Panc1 (cell line): Measurements from ENCODE around the gene SSTR1.

Experiments used
- REST ChIP-seq, 2 experiments: IDR thresholded peaks; 2 replicates each; pipeline ENCODE4 v1.6.1; 2011 to 2012; ENCODE audit warnings: low read depth in 2 of 2, control low read depth in 1 of 2, low read length in 1 of 2, mild to moderate bottlenecking in 1 of 2, moderate library complexity in 1 of 2; ENCODE audit not compliant: insufficient read depth in 1 of 2
- SIN3A ChIP-seq: IDR thresholded peaks from 2 replicates; pipeline ENCODE4 v1.6.1; 2012; ENCODE audit warnings: low read depth, mild to moderate bottlenecking, low read length, moderate library complexity, borderline replicate concordance; ENCODE audit not compliant: insufficient read depth
- TCF7L2 ChIP-seq: IDR thresholded peaks from 2 replicates; pipeline ENCODE4 v1.6.1; 2011; ENCODE audit warnings: mild to moderate bottlenecking, low read depth, low read length, inconsistent platforms
- TF ChIP-seq, protein P1 (sequence below): fragments of 450-650 bp; IDR thresholded peaks from 2 replicates; pipeline ENCODE4 v1.5.1; 2017; ENCODE audit warnings: mild to moderate bottlenecking

GRCh38 chr14:38252066-38252710 lies 44.5 kb downstream of the SSTR1 start:
- TF ChIP-seq, protein P1, sequence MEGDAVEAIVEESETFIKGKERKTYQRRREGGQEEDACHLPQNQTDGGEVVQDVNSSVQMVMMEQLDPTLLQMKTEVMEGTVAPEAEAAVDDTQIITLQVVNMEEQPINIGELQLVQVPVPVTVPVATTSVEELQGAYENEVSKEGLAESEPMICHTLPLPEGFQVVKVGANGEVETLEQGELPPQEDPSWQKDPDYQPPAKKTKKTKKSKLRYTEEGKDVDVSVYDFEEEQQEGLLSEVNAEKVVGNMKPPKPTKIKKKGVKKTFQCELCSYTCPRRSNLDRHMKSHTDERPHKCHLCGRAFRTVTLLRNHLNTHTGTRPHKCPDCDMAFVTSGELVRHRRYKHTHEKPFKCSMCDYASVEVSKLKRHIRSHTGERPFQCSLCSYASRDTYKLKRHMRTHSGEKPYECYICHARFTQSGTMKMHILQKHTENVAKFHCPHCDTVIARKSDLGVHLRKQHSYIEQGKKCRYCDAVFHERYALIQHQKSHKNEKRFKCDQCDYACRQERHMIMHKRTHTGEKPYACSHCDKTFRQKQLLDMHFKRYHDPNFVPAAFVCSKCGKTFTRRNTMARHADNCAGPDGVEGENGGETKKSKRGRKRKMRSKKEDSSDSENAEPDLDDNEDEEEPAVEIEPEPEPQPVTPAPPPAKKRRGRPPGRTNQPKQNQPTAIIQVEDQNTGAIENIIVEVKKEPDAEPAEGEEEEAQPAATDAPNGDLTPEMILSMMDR, result no peak
- TF ChIP-seq TCF7L2 (no peak), REST (IDR thresholded peaks at IDR 0.05; ENCODE audit: insufficient read depth in 1 of 2, low read depth in 2 of 2, low read length in 1 of 2) (no peak), SIN3A (no peak)
